ENCODE measurements around the gene CDR2L. TPM values are rescaled to one million over a fixed set of nuclear protein-coding genes. Genes with fewer than 3 reads are reported as not detected.
"Not testable (repeated sequence)": the region's sequence is repeated elsewhere in the genome, so short reads cannot be mapped to it uniquely, and the experiment has no call there.

CDR2L gene
- polyA plus RNA-seq, 2 of the 4 experiments (the other 2 are of a cell fraction) = 18.5 to 34.0 TPM

DNA sequence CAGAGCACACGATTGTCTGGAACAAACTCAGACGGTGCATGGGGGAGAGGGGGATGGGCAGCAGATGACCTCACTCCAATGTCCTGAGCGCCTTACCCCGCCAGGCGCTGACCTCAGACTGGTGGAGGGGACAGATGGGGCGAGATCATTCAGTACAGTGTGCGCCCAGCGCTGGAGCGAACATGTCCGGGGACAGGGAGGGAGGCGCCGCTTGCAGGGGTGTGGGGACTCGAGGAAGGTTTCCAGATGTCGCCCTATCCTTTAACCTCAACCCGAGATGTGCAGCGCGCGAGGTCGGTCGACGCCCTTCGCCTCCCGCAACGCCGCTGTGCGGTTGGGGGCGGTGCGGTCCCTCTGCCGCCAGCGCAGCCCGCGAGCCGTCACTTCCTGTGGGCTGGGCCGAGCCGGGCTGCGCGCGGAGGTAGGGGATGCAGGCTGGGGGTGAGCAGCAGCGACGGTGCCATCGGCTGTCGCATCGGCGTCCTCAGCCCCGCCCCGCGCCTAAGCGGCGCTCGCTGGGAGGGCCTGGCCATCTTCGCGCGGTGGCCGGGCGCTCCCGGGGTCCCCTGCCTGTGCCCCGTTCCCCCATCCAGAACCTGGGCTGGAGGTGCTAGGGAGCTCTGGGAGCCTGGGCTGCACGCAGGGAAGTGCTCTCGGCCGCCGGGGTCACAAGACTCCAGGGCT is 5.3 kb upstream of the CDR2L start (continued):
- no peak for TF ChIP-seq CEBPB (IDR thresholded peaks at IDR 0.05)
- no peak for TF ChIP-seq FOSB (CRISPR knock-in tag; IDR thresholded peaks at IDR 0.05)
- TF ChIP-seq POLR2AphosphoS2 (conservative IDR thresholded peaks at IDR 0.05; ENCODE audit: low read length) = no peak
- no peak for TF ChIP-seq CBX2 (IDR thresholded peaks at IDR 0.05; ENCODE audit: borderline replicate concordance, low read depth)
- TF ChIP-seq, protein P1, sequence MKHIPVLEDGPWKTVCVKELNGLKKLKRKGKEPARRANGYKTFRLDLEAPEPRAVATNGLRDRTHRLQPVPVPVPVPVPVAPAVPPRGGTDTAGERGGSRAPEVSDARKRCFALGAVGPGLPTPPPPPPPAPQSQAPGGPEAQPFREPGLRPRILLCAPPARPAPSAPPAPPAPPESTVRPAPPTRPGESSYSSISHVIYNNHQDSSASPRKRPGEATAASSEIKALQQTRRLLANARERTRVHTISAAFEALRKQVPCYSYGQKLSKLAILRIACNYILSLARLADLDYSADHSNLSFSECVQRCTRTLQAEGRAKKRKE (CRISPR knock-in tag; IDR thresholded peaks at IDR 0.05; ENCODE audit: low read depth) = no peak
- no peak for TF ChIP-seq NPAS2 (CRISPR knock-in tag; IDR thresholded peaks at IDR 0.05; ENCODE audit: borderline replicate concordance)
- no peak for TF ChIP-seq FOXS1 (CRISPR knock-in tag; IDR thresholded peaks at IDR 0.05)
- no peak for TF ChIP-seq HOXA7 (CRISPR knock-in tag; IDR thresholded peaks at IDR 0.05)
- no peak for TF ChIP-seq KDM1A (IDR thresholded peaks at IDR 0.05; ENCODE audit: low read depth)
- TF ChIP-seq RCOR1 (IDR thresholded peaks at IDR 0.05; ENCODE audit: low read depth, low read length) = no peak
- TF ChIP-seq HOXB5 (CRISPR knock-in tag; IDR thresholded peaks at IDR 0.05) = no peak
- TF ChIP-seq EHMT2 (IDR thresholded peaks at IDR 0.05; ENCODE audit: low read depth) = no peak
- TF ChIP-seq HDAC2 (IDR thresholded peaks at IDR 0.05) = no peak
- no peak for TF ChIP-seq SREBF2 (IDR thresholded peaks at IDR 0.05)
- no peak for TF ChIP-seq FOSL2 (IDR thresholded peaks at IDR 0.05)
- TF ChIP-seq FOSL2 (CRISPR knock-in tag; IDR thresholded peaks at IDR 0.05) = 0 out of 2 replicates have a peak, but pooled peaks have one; percentile 15
- TF ChIP-seq TP53 (CRISPR knock-in tag; IDR thresholded peaks at IDR 0.05) = no peak
- no peak for TF ChIP-seq NR3C1 (IDR thresholded peaks at IDR 0.05)
- no peak for TF ChIP-seq HOXB13 (CRISPR knock-in tag; IDR thresholded peaks at IDR 0.05; ENCODE audit: low read depth)
- TF ChIP-seq MAFK (IDR thresholded peaks at IDR 0.05; ENCODE audit: partially characterized antibody) = no peak
- TF ChIP-seq, protein P2, sequence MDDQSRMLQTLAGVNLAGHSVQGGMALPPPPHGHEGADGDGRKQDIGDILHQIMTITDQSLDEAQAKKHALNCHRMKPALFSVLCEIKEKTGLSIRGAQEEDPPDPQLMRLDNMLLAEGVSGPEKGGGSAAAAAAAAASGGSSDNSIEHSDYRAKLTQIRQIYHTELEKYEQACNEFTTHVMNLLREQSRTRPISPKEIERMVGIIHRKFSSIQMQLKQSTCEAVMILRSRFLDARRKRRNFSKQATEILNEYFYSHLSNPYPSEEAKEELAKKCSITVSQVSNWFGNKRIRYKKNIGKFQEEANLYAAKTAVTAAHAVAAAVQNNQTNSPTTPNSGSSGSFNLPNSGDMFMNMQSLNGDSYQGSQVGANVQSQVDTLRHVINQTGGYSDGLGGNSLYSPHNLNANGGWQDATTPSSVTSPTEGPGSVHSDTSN (IDR thresholded peaks at IDR 0.05) = no peak
- no peak for TF ChIP-seq RNF2 (IDR thresholded peaks at IDR 0.05; ENCODE audit: borderline replicate concordance, low read depth)
- TF ChIP-seq MYC (IDR thresholded peaks at IDR 0.05; ENCODE audit: borderline replicate concordance, low read length) = 0 out of 2 replicates have a peak, but pooled peaks have one; percentile 15
- no peak for TF ChIP-seq RARB (CRISPR knock-in tag; IDR thresholded peaks at IDR 0.05)
- no peak for TF ChIP-seq ZSCAN20 (CRISPR knock-in tag; IDR thresholded peaks at IDR 0.05)
- TF ChIP-seq, protein P3, sequence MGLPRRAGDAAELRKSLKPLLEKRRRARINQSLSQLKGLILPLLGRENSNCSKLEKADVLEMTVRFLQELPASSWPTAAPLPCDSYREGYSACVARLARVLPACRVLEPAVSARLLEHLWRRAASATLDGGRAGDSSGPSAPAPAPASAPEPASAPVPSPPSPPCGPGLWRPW (IDR thresholded peaks at IDR 0.05) = no peak
- TF ChIP-seq, protein P4, sequence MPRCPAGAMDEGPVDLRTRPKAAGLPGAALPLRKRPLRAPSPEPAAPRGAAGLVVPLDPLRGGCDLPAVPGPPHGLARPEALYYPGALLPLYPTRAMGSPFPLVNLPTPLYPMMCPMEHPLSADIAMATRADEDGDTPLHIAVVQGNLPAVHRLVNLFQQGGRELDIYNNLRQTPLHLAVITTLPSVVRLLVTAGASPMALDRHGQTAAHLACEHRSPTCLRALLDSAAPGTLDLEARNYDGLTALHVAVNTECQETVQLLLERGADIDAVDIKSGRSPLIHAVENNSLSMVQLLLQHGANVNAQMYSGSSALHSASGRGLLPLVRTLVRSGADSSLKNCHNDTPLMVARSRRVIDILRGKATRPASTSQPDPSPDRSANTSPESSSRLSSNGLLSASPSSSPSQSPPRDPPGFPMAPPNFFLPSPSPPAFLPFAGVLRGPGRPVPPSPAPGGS (IDR thresholded peaks at IDR 0.05) = peak; percentile 92

DNA sequence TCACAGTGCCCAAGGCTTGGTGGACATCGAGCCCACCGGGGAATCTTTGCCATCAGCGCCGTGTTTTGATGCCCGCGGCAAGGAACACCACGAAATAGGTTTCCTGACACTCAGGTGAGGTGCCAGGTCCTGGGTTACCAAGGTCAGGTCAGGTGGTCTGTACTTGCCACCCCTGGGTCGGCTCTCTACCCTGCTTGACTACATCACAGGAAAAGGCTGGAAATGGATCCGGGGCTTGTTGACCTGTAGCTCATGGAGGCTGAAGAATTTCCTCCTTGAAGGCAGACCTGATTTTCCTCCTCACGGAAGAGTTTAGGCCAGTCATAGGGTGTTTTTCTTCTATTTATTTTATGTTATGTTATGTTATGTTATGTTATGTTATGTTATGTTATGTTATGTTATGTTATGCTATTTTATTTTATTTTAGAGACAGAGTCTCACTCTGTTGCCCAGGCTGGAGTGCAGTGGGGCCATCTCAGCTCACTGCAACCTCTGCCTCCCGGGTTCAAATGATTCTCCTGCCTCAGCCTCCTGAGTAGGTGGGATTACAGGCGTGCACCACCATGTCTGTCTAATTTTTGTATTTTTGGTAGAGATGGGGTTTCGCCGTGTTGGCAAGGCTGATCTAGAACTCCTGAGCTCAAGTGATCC is 4.6 kb upstream of the CDR2L start:
- CTCF ChIA-PET = interaction anchor here (0.7 to 4.2 kb wide), 14 partner anchors 10 to 64 kb away, joined by 3 to 53 read pairs (median 3); partner anchors contain the start of genes HID1, MRPL58 and OTOP2
- DNase-seq (ENCODE audit: low read depth in 1 of 2, low spot score in 1 of 2) (peak in 1 of 2 experiments; percentile 42), ATAC-seq (peak; percentile 35 to 42)
- not testable (repeated sequence) for H3K9me3 ChIP-seq, FAIRE-seq
- H3K4me2 ChIP-seq = peak overlapping the region; percentile 92
- H3K4me1 ChIP-seq = peaks cover 24% of the 10 kb centered on the region
- POLR2A ChIA-PET = interaction anchor here (0.6 to 2.8 kb wide), 3 partner anchors 11 to 29 kb away, joined by 3 to 17 read pairs (median 6); partner anchors contain the start of genes HID1 and MRPL58
- whole genome bisulfite sequencing (ENCODE audit: missing lambda C conversion rate) = 39% methylated on average over 10 of the region's 14 CpGs
- H3K27ac ChIP-seq = peak overlapping the region; percentile 92 to 94
- H3K4me3 ChIP-seq = peak overlapping the region; percentile 69

Data from A549 (cell line).